ENCODE data around the gene NOP9.

The NOP9 gene

GRCh38 chr14:24264298-24264697 is 35.4 kb upstream of the NOP9 start:
- H3K4me3 ChIP-seq (ENCODE audit: low read depth, low read length): no peak overlapping the region
- TF ChIP-seq, protein P1, sequence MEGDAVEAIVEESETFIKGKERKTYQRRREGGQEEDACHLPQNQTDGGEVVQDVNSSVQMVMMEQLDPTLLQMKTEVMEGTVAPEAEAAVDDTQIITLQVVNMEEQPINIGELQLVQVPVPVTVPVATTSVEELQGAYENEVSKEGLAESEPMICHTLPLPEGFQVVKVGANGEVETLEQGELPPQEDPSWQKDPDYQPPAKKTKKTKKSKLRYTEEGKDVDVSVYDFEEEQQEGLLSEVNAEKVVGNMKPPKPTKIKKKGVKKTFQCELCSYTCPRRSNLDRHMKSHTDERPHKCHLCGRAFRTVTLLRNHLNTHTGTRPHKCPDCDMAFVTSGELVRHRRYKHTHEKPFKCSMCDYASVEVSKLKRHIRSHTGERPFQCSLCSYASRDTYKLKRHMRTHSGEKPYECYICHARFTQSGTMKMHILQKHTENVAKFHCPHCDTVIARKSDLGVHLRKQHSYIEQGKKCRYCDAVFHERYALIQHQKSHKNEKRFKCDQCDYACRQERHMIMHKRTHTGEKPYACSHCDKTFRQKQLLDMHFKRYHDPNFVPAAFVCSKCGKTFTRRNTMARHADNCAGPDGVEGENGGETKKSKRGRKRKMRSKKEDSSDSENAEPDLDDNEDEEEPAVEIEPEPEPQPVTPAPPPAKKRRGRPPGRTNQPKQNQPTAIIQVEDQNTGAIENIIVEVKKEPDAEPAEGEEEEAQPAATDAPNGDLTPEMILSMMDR (IDR thresholded peaks at IDR 0.05; ENCODE audit: borderline replicate concordance, insufficient read depth, low read depth, low read length): no peak

DNA sequence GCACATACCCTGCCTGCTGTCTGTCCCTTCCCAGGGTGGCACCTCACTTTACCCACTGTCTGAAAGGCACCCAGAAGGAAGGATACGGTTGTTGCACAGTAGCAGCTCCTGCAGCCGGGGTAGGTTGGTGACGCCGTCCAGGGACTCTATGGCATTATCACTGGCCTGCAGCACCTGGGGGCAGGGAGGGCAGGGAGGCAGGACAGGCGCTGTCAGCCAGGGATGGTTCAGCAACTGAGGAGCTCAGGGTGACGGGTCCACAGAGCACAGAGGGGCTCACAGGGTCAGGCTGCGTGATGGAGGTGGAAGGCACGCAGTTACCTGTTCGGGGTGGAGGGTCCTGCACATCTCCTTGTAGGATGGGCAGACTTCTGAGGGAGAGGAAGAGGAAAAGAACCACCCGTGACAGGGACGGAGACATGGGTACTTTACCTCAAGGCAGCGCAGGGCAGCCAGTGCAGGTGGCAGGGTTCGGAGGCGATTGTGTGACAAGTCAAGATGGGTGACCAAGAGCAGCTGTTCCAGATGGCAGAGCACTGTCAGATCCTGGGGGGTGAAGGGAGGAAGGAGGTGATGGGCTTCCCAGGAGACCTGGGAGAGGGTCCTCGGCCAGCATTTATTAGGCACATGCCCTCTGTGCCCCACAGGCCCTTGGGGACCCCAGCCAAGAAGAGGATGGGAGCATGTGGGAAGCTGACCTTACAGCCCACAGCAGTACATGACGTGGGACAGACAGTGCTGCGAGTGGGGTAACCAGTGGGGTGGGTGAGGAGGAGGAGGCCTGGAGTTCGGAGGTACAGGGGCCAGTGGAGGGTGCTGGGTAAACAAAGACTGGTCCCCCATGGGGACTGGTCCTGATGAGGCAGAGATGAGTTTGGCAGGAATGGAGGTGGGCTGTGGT is 33.1 kb upstream of the NOP9 start:
- TF ChIP-seq, protein P1 (IDR thresholded peaks at IDR 0.05; ENCODE audit: borderline replicate concordance, insufficient read depth, low read depth, low read length): no peak
- H3K4me3 ChIP-seq (ENCODE audit: low read depth, low read length): no peak overlapping the region

DNA sequence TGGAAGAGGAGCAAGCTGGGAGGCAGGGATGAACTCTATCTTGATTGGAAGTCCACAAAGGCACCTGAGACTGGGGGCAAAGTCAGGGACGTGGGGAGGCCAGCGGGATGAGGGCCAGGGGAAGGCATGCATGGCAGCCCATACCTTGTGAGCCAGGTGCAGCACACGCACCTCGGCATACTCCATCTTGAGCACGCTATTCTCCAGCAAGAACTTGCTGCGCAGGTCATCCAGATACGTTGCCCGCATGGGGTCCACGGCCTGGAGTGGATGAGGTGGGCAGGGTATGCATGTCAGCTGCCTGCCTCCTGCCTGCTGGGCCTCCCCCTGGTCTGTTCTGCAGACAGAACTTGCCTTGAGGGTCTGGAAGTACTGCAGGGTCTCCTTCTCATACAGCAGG is 32.1 kb upstream of the NOP9 start:
- TF ChIP-seq, protein P1 (IDR thresholded peaks at IDR 0.05; ENCODE audit: borderline replicate concordance, insufficient read depth, low read depth, low read length): no peak
- H3K4me3 ChIP-seq (ENCODE audit: low read depth, low read length): no peak overlapping the region

DNA sequence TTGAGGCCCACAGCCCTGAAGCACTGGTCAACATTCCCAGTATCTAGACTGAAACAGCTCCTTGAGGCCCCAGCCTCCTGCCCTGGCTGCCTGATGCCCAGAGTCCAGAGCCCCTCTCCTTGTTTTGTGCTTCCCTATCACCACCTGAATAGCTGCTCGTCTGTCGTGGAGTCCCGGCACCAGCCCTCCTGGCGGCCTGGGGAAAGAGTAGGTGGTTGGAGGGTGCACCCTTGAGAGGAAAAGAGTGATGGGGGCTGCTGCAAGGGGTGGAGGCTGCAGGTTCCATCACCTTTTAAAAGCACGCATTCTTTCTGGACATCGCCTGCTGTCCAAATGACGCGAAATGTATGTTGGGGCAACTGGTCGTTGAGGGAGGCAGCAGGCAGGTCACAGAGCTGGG is 31.4 kb upstream of the NOP9 start:
- H3K4me3 ChIP-seq (ENCODE audit: low read depth, low read length): no peak overlapping the region
- TF ChIP-seq, protein P1 (IDR thresholded peaks at IDR 0.05; ENCODE audit: borderline replicate concordance, insufficient read depth, low read depth, low read length): no peak

GRCh38 chr14:24269368-24269767 is 30.3 kb upstream of the NOP9 start:
- TF ChIP-seq, protein P1 (IDR thresholded peaks at IDR 0.05; ENCODE audit: borderline replicate concordance, insufficient read depth, low read depth, low read length): no peak
- H3K4me3 ChIP-seq (ENCODE audit: low read depth, low read length): no peak overlapping the region

- TF ChIP-seq, protein P1 (IDR thresholded peaks at IDR 0.05; ENCODE audit: borderline replicate concordance, insufficient read depth, low read depth, low read length): no peak
- no peak overlapping the region for H3K4me3 ChIP-seq (ENCODE audit: low read depth, low read length)
These were observed 29.6 kb upstream of the NOP9 start for GRCh38 chr14:24269910-24270536.
